Activated CD8-positive, alpha-beta memory T cell treated with anti-CD3 and anti-CD28 coated beads, Interleukin-2, amount 50 U/mL, for 24 hours (primary cell): ENCODE measurements around the gene CANX.
"Not testable (repeated sequence)": the region's sequence is repeated elsewhere in the genome, so short reads cannot be mapped to it uniquely, and the experiment has no call there.

Experiments
- DNase-seq: peaks from one replicate; pipeline ENCODE4 v3.0.0-alpha.2; 2020; ENCODE audit errors: extremely low read depth

Gene CANX

DNA sequence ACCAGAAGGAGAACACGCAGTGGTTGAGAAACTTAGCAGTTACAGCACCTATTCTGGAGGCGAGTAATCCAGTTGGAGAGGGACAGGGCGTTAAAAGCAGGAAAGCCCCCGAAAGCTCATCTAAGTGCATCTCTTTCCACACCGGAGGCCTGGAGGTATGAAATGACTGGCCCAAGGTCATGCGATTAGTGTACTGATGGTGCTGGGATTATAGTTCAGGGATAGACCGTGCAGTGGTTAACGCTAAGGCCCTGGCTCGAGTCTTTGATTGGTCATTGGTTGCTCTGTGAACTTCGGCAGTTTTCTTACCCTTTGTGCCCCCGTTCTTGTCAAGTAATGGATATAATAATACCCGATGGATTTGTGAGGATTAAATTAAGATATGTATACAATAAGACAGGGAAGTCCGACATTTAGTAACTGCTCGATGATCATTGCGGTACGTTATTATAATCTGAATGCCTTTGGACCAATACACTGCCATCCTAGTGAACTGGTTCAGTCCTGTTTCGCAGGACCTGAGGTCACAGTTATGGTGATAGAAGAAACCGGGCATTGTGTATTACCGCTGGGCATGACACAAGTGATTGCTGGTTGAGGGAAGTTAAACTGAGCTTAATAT lies 960 bp downstream of the CANX start:
- DNase-seq, result no peak

- no peak for DNase-seq
Measured at GRCh38 chr5:179700401-179700918, 1.7 kb downstream of the CANX start.

DNA sequence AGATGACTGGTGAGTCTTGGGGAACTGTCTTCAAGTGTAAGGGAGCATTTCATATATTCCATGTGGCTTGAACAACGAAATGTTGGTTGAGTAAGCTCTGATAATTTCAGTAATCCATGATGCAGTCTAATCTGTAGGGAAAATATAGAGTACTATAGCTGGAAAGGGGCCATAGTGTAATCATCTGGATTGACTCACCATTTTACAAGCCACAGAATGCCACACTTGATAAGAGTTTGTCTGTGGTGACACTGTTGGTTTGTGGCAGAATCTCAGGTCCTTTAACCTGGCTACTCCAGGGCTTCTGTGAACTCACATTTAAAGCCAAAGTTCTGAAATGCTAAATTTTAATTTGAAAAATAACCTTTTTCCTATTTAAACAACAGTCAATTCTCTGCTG lies 17.5 kb downstream of the CANX start:
- no peak for DNase-seq

GRCh38 chr5:179720222-179720621 lies 21.5 kb downstream of the CANX start:
- no peak for DNase-seq

- no peak for DNase-seq
Measured at GRCh38 chr5:179724163-179724562, 25.4 kb downstream of the CANX start.

DNA sequence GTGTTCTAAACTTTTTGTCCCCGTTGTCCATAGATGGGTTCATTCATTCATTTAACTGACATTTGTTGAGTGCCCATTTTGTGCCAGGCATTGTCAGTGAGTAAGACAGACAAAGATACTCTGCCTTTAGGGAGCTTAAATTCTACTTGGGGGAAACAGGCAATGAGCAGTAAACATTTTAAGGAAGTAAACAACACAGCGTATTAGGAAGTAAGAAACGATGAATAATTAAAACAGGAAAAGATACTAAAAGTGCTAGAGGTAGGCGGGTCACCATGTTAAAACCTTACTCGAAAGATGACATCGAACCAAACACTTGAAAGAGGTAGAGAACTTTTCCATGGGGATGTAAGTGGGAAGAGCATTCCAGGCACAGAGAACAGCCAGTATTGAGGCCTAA lies 28.3 kb downstream of the CANX start:
- no peak for DNase-seq

- no peak for DNase-seq
Measured at GRCh38 chr5:179729303-179729702, 30.5 kb downstream of the CANX start.

DNA sequence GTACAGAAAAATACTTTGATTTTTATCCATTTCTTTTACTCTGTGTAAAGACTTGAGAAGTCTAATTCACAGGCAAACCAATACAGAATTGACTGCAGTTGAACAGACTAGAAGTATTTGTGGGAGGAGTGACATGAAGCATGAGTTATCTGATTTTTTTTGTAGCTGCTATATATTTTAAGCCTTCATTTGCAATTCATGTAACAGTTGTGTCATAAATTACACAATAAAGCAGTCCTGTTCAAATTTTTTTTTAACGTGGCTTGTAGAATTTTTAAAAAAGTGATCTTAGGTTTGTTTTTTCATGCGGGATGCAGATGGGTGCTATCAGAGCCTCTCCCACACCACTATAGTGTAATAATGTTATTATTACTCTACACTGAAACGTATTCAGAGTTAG lies 31.0 kb downstream of the CANX start:
- no peak for DNase-seq

DNA sequence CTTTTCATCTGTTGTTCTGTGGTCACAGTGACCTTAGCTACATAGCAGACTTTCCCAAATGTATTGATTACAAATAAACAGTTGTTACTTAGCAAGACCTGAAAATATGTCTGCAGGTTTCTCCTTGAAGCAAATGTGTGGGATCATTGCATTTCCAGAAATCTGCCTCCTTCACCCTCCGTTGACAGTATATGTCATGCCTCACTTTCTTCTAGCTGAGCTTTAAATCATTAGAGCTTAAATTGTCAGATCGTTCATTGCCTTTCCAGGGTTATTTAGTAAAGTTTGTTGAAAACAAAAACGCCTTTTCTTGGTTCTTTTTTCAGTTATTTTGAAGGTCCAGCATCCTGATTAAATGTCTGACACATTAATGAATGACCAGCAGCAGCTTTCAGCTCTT lies 31.6 kb downstream of the CANX start:
- DNase-seq, result no peak

GRCh38 chr5:179730852-179731251 lies 32.1 kb downstream of the CANX start:
- no peak for DNase-seq

DNA sequence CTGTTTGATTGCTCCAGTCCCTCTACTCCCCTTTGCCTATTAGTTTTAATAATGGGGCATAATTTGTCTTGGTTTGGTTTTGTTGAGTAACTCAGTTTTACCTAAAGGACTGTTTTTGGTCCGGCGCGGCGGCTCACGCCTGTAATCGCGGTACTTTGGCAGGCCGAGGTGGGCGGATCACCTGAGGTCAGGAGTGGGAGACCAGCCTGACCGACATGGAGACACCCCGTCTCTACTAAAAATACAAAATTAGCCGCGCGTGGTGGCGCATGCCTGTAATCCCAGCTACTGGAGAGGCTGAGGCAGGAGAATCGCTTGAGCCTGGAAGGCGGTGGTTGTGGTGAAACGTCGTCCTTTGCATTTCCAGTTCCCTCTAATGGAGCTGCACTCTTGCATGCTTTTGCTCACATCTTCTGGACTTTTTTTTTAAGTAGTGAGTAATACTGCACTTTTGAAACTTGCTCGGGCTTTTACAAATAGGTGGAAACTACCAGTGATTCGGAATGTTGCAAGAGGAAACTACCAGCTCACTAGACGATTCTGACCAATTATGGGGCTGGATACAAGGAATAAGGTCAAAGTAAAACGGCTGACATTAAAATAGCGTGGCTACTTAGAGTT lies 33.1 kb downstream of the CANX start:
- DNase-seq, result no peak

DNA sequence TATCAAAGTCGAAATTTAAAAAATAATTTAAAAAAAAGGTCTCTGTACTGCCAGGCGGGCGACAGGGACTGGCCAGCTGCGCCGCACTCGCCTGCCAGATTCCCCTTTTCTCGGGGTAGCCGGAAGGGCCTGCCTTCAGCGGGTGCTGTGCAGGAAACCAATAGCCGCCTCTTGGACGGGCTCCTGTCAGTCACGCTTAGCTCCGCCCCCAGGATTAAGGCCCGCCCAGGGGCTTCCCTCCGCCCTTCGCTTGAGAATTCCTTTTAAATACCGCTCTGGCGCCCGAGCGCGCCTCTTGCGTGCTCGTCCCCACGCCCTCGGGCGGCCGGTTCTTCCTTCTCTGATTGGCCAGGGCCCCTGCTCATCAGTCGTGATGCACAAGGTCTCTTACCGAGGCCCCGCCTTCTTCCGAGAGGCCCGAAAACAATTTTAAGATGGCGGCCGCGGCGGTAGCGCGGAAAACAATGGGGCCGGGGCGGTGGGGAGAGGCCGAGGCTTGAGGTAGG lies 33.7 kb downstream of the CANX start, which contains the start of gene MAML1:
MAML1 (plus strand) TSS at position 411 of the 506 bp plus-strand sequence. CDS start 291 bp downstream, outside the sequence.
- DNase-seq, result peak; percentile 96

DNA sequence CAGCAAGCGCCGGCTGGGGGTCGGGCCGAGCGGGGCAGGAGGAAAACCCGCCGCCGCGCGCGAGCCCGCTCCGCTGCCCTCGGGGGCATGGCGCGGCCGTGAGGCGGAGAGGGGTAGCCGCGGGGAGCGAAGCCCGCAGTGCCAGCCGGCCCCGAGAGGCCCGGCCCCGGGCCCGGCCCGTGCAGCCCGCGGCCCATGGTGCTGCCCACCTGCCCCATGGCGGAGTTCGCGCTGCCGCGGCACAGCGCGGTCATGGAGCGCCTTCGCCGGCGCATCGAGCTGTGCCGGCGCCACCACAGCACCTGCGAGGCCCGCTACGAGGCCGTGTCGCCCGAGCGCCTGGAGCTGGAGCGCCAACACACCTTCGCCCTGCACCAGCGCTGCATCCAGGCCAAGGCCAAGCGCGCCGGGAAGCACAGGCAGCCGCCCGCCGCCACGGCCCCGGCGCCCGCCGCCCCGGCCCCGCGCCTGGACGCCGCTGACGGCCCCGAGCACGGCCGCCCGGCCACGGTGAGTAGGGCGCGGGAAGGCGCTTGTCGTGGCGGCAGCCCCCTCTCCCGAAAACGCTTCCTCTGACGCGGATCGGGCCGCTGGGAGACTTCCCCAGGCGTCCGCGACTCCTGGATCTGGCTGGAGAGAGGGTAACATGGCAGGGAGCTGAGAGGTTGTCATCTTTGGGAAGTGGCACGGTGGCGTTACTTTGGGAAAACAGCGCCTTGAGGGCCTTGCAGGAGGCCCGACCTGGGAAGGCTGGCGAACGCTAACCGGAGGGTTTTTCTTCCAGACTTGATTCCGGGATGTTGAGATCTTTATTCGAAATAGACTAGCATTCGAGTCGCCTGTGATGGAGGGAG lies 34.4 kb downstream of the CANX start:
- DNase-seq, result no peak

DNA sequence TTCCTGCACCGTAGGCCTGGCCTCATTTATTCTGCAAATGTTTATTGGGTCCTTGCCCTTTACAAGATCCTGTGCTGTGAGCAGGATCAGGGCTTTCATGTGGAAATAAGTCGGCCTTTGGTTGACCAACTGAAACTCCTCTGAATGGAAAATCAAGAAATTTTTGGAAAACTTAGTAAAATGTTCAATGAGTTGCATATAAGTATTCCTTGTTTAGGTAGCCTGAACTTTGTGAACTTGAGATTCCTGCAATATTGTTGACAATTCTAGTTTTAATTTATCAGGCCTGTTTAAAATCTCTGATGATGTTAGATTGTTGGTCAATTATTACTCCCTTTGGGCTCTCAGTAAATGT lies 35.0 kb downstream of the CANX start:
- no peak for DNase-seq

DNA sequence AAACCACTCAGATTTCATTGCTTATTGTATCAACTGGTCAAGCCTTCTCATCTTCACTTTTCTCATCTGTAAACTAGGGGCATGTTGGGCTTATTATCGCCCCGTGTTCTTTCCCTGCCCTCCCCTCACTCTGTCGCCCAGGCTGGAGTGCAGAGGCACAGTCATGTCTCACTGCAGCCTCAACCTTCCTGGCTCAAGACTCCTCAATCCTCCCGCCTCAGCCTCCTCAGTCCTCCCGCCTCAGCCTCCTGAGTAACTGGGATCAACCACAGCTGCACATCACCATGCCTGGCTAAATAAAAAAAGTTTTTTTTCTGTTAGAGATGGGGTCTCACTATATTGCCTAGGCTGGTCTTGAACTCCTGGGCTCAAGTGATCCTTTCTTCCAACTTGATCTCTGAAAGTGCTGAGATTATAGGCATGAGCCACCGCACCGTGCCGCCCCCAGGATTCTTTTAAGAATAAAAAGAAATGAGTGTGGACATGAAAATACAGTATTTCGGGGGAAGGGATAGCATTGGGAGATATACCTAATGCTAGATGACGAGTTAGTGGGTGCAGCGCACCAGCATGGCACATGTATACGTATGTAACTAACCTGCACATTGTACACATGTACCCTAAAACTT lies 35.9 kb downstream of the CANX start:
- DNase-seq, result no peak

DNA sequence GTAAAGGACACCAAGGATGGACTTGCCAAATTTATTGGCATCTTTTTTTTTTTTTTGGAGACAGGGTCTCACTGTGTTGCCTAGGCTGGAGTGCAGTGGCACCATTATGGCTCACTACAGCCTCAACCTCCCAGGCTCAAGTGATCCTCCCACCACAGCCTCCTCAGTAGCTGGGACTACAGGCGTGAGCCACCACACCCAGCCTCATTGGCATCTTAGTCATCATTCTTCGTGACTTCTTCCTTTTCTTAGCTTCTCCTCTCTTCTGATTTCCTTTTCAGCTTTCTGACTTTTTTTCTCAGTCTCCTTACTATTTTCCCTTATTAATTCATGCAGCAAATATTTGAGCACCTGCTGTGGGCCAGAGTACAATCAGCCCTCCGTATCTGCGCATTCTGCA lies 40.0 kb downstream of the CANX start:
- no peak for DNase-seq

DNA sequence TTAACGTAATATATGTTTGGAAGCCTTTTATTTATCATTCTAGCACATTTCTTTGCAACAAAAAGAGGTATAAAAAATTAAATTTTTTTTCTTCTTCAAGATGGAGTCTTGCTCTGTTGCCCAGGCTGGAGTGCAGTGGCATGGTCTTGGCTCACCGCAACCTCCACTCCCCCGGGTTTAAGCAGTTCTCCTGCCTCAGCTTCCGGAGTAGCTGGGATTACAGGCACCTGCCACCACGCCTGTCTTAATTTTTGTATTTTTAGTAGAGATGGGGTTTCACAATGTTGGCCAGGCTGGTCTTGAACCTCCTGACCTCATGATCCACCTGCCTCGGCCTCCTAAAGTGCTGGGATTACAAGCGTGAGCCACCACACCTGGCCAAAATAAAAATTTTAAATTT lies 45.3 kb downstream of the CANX start:
- not testable (repeated sequence) for DNase-seq

DNA sequence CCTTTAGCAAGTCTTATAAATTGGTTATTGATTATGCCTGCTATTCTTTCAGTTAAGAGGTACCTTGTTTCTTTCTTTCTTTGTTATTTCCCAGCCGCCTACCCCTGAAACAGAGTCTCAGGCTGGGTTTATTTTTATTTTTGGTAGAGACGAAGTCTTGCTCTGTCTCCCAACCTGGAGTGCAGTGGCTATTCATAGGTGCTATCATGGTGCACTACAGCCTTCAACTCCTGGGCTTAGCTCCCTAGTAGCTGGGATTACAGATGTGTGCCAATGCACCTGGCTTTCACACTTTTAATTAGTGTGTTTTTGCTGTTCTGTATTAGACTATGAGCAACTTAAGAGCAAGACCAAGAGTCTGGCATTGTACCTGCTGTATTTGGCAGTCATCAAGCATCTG lies 48.1 kb downstream of the CANX start:
- DNase-seq, result no peak

GRCh38 chr5:179747811-179748210 lies 49.0 kb downstream of the CANX start:
- DNase-seq, result no peak

GRCh38 chr5:179749857-179750508 lies 51.2 kb downstream of the CANX start:
- DNase-seq, result no peak

DNA sequence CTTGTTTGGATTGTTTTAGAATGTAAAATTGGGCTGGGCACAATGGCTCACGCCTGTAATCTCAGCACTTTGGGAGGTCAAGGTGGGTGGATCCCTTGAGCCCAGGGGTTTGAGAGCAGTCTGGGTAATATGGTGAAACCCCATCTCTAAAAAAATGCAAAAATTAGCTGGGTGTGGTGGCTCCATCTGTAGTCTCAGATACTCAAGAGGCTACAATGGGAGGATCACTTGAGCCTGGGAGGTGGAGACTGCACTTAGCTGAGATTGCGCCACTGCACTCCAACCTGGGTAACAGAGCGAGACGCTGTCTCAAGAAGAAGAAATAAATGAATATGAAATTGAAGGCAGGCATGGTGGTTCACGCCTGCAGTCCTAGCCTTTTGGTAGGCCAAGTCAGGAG lies 55.2 kb downstream of the CANX start:
- DNase-seq, result no peak

DNA sequence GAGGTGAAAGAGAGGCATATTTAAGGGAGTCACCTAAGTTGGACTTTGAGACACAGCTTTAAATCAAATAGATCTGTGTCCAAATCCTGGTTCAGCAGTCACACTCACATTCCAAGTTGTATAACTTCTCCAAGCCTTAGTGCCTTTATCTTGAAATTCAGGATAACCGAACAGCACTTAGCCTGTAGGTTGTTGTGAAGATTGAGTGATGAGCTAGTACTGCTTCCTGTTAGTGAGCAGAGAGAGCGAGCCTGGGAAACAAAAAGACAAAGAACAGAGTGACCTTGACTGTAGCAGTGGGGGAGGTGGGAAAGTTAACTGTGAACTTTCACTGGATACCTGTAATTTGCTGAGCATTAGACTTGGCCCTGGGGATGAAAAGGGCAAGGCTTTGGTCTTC lies 56.3 kb downstream of the CANX start:
- DNase-seq, result no peak
